HEK293T (cell line): ENCODE data around the gene IRAK4.
"Not testable (repeated sequence)": the region's sequence is repeated elsewhere in the genome, so short reads cannot be mapped to it uniquely, and the experiment has no call there.

ENCODE experiments used
- CTCF ChIA-PET: fragments of 350-600 bp; formaldehyde crosslinking; extraction: SDS; loops from one replicate; lab custom pipeline; 2021; ENCODE audit warnings: antibody characterized with exemption, inconsistent platforms; lab: Yijun Ruan, JAX
- POLR2A ChIA-PET: fragments of 350-600 bp; formaldehyde crosslinking; extraction: SDS; loops from one replicate; lab custom pipeline; 2020; ENCODE audit warnings: antibody characterized with exemption, inconsistent platforms; lab: Yijun Ruan, JAX
- DNase-seq: peaks from one replicate; pipeline ENCODE4 v3.0.0; 2012; ENCODE audit warnings: mixed read lengths; ENCODE audit errors: extremely low spot score
- ARNT ChIP-seq: fragments of 450-650 bp; IDR thresholded peaks from 2 replicates; pipeline ENCODE4 v1.6.1; 2017; ENCODE audit warnings: mild to moderate bottlenecking
- BHLHE40 ChIP-seq: fragments of 450-650 bp; IDR thresholded peaks from 2 replicates; pipeline ENCODE4 v1.6.1; 2016; ENCODE audit warnings: mild to moderate bottlenecking, moderate library complexity, borderline replicate concordance
- CTBP1 ChIP-seq: fragments of 450-650 bp; IDR thresholded peaks from 2 replicates; pipeline ENCODE4 v1.6.1; 2016; ENCODE audit warnings: borderline replicate concordance
- ELF4 ChIP-seq: fragments of 450-650 bp; IDR thresholded peaks from 2 replicates; pipeline ENCODE4 v1.6.1; 2017; ENCODE audit warnings: antibody characterized with exemption
- FOXA1 ChIP-seq: fragments of 450-650 bp; IDR thresholded peaks from 2 replicates; pipeline ENCODE4 v1.6.1; 2016; ENCODE audit warnings: mild to moderate bottlenecking
- FOXK2 ChIP-seq: fragments of 450-650 bp; IDR thresholded peaks from 2 replicates; pipeline ENCODE4 v1.6.1; 2016; ENCODE audit warnings: mild to moderate bottlenecking
- FOXM1 ChIP-seq: fragments of 450-650 bp; IDR thresholded peaks from 2 replicates; pipeline ENCODE4 v1.6.1; 2017; ENCODE audit warnings: mild to moderate bottlenecking, borderline replicate concordance
- HDGF ChIP-seq: fragments of 450-650 bp; IDR thresholded peaks from 2 replicates; pipeline ENCODE4 v1.6.1; 2017; ENCODE audit warnings: antibody characterized with exemption, borderline replicate concordance
- L3MBTL2 ChIP-seq: fragments of 450-650 bp; conservative IDR thresholded peaks from 2 replicates; pipeline ENCODE4 v1.6.1; 2016; ENCODE audit warnings: mild to moderate bottlenecking
- LEF1 ChIP-seq: fragments of 450-650 bp; IDR thresholded peaks from 2 replicates; pipeline ENCODE4 v1.6.1; 2017; ENCODE audit warnings: mild to moderate bottlenecking, borderline replicate concordance
- NFRKB ChIP-seq: fragments of 450-650 bp; IDR thresholded peaks from 2 replicates; pipeline ENCODE4 v1.6.1; 2016; ENCODE audit warnings: mild to moderate bottlenecking, moderate library complexity
- PKNOX1 ChIP-seq: fragments of 450-650 bp; IDR thresholded peaks from 2 replicates; pipeline ENCODE4 v1.6.1; 2016
- SP1 ChIP-seq: fragments of 450-650 bp; IDR thresholded peaks from 2 replicates; pipeline ENCODE4 v1.6.1; 2017
- SUZ12 ChIP-seq: fragments of 450-650 bp; IDR thresholded peaks from 2 replicates; pipeline ENCODE4 v1.6.1; 2016; ENCODE audit warnings: mild to moderate bottlenecking
- TARDBP ChIP-seq: fragments of 450-650 bp; IDR thresholded peaks from 2 replicates; pipeline ENCODE4 v1.6.1; 2016
- ZNF384 ChIP-seq: fragments of 450-650 bp; IDR thresholded peaks from 2 replicates; pipeline ENCODE4 v1.6.1; 2016

The IRAK4 gene

GRCh38 chr12:43744826-43745225 lies 13.9 kb upstream of the IRAK4 start:
- CTCF ChIA-PET: no interaction called here
- no peak for DNase-seq
- no peak for TF ChIP-seq CTBP1
- no peak for TF ChIP-seq LEF1
- TF ChIP-seq TARDBP: no peak
- TF ChIP-seq FOXA1: no peak
- TF ChIP-seq PKNOX1: no peak
- no peak for TF ChIP-seq NFRKB
- no peak for TF ChIP-seq ELF4
- TF ChIP-seq ARNT: no peak
- TF ChIP-seq HDGF: no peak
- no peak for TF ChIP-seq FOXK2
- no peak for TF ChIP-seq ZNF384
- TF ChIP-seq SUZ12: no peak
- no peak for TF ChIP-seq SP1
- POLR2A ChIA-PET: no interaction called here

DNA sequence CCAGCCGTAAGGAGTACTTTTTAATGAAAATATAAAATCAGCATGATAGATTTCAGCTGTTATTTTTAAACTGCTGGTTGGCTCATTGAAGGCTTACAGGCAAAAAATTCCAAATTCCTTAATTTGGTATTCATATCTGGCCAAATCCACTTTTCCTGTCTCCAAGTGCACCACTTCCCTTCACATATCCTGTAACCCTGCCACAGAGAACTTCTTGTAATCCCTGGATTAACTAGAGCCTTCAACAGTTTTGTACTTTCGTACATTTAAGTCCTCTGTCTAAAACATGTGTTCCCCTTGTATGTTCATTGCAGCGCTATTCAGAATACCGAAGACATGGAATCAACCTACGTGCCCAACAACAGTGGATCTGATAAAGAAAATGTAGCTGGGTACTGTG lies 9.7 kb upstream of the IRAK4 start:
- TF ChIP-seq FOXM1 (no peak), L3MBTL2 (no peak), BHLHE40 (no peak), ARNT (no peak), FOXK2 (no peak), ZNF384 (no peak), HDGF (no peak), TARDBP (no peak)
- ChIA-PET POLR2A (no interaction called here), CTCF (no interaction called here)
- DNase-seq: no peak

DNA sequence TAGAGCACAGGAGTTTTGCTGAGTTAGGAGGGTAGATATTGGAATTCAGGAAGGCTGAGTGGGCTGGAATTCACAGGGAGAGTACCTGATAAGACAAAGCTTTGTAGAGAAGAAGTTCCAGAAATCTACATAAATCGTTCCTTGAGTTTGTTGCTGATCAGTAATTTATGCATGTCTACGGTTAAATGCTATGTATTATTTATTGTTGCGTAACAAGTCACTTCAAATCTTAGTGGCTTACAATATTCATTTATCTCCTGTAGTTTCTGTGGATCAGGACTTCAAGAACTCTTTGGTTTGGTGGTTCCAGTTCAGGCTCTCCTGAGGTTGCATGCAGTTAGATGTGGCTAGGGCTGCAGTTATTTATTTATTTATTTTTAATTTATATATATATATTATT lies 7.9 kb upstream of the IRAK4 start:
- TF ChIP-seq BHLHE40 (no peak), NFRKB (no peak), HDGF (no peak), LEF1 (no peak)
- CTCF ChIA-PET: no interaction called here
- no peak for DNase-seq
- POLR2A ChIA-PET: no interaction called here

GRCh38 chr12:43751360-43751759 lies 7.4 kb upstream of the IRAK4 start:
- CTCF ChIA-PET, POLR2A ChIA-PET, DNase-seq: not testable (repeated sequence)

GRCh38 chr12:43754015-43754414 lies 4.7 kb upstream of the IRAK4 start:
- DNase-seq: no peak
- TF ChIP-seq TARDBP (no peak), ZNF384 (no peak), BHLHE40 (no peak), SUZ12 (no peak), FOXA1 (no peak), SP1 (no peak), FOXK2 (no peak), L3MBTL2 (no peak), PKNOX1 (no peak), ARNT (no peak), HDGF (no peak)
- ChIA-PET POLR2A (no interaction called here), CTCF (no interaction called here)

- CTCF ChIA-PET: interaction anchor here (0.9 kb wide), 1 partner anchor 19 kb away, joined by 3 read pairs; no protein-coding TSS in a partner anchor
- no peak for TF ChIP-seq CTBP1
- no peak for TF ChIP-seq ARNT
- peak; percentile 90 for TF ChIP-seq L3MBTL2
- TF ChIP-seq FOXA1: no peak
- TF ChIP-seq NFRKB: no peak
- TF ChIP-seq PKNOX1: no peak
- TF ChIP-seq ZNF384: no peak
- TF ChIP-seq TARDBP: no peak
- POLR2A ChIA-PET: interaction anchor here (0.6 to 1.5 kb wide), 3 partner anchors 77 to 394 kb away, joined by 3 to 5 read pairs (median 3); partner anchors contain the start of gene TMEM117
- peak; percentile 36 for DNase-seq
Measured at GRCh38 chr12:43758247-43758727, 464 bp upstream of the IRAK4 start.

- no peak for TF ChIP-seq FOXK2
- no peak for TF ChIP-seq FOXA1
- TF ChIP-seq SUZ12: no peak
- no peak for TF ChIP-seq L3MBTL2
- no peak for TF ChIP-seq CTBP1
- TF ChIP-seq ARNT: no peak
- DNase-seq: no peak
- ChIA-PET CTCF (no interaction called here), POLR2A (no interaction called here)
Measured at GRCh38 chr12:43760396-43760795, 1.6 kb downstream of the IRAK4 start.
